ENCODE measurements around the gene RPS13.
"Not testable (repeated sequence)": the region's sequence is repeated elsewhere in the genome, so short reads cannot be mapped to it uniquely, and the experiment has no call there.

RPS13 gene

GRCh38 chr11:17034027-17034426 is 43.4 kb downstream of the RPS13 start:
- DNase-seq, result not testable (repeated sequence)

- DNase-seq, result no peak
Observed at GRCh38 chr11:17026487-17027082, 50.9 kb downstream of the RPS13 start.

- no peak for DNase-seq
Observed at GRCh38 chr11:17024924-17025323, 52.5 kb downstream of the RPS13 start.

Measured in activated CD4-positive, alpha-beta T cell treated with anti-CD3 and anti-CD28 coated beads, Interleukin-2, amount 50 U/mL, for 16 hours (primary cell).